ENCODE measurements around the gene GALNT16.
"Not testable (repeated sequence)": the region's sequence is repeated elsewhere in the genome, so short reads cannot be mapped to it uniquely, and the experiment has no call there.

Gene GALNT16

GRCh38 chr14:69267492-69267891, 7.5 kb downstream of the GALNT16 start:
- DNase-seq (ENCODE audit: insufficient read length, low spot score) (no peak), FAIRE-seq (no peak)
- no peak for TF ChIP-seq TAF1 (IDR thresholded peaks at IDR 0.05; ENCODE audit: low read depth, low read length)
- no peak for TF ChIP-seq POLR2AphosphoS5 (IDR thresholded peaks at IDR 0.05; ENCODE audit: low read depth, low read length)

- FAIRE-seq, result no peak
These were observed 8.3 kb downstream of the GALNT16 start for GRCh38 chr14:69268223-69268622.

GRCh38 chr14:69268763-69269162, 8.8 kb downstream of the GALNT16 start:
- FAIRE-seq, result no peak
- no peak for TF ChIP-seq TAF1 (IDR thresholded peaks at IDR 0.05; ENCODE audit: low read depth, low read length)
- no peak for TF ChIP-seq POLR2AphosphoS5 (IDR thresholded peaks at IDR 0.05; ENCODE audit: low read depth, low read length)
- TF ChIP-seq POU2F2 (IDR thresholded peaks at IDR 0.05; ENCODE audit: low read depth, low read length), result no peak
- TF ChIP-seq PAX5 (IDR thresholded peaks at IDR 0.05; ENCODE audit: insufficient read depth, low read length, severe bottlenecking), result no peak
- no peak for TF ChIP-seq SPI1 (IDR thresholded peaks at IDR 0.05; ENCODE audit: low read depth, low read length)
- TF ChIP-seq POLR2A (IDR thresholded peaks at IDR 0.05; ENCODE audit: low read depth, low read length), result no peak
- DNase-seq (ENCODE audit: insufficient read length, low spot score), result no peak

More at GRCh38 chr14:69268223-69268622, 8.3 kb downstream of the GALNT16 start:
- no peak for DNase-seq (ENCODE audit: insufficient read length, low spot score)
- TF ChIP-seq PAX5 (IDR thresholded peaks at IDR 0.05; ENCODE audit: insufficient read depth, low read length, severe bottlenecking) (no peak), POLR2A (IDR thresholded peaks at IDR 0.05; ENCODE audit: low read depth, low read length) (no peak), POU2F2 (IDR thresholded peaks at IDR 0.05; ENCODE audit: low read depth, low read length) (no peak), SPI1 (IDR thresholded peaks at IDR 0.05; ENCODE audit: low read depth, low read length) (no peak), TAF1 (IDR thresholded peaks at IDR 0.05; ENCODE audit: low read depth, low read length) (no peak), POLR2AphosphoS5 (IDR thresholded peaks at IDR 0.05; ENCODE audit: low read depth, low read length) (no peak)

- DNase-seq (ENCODE audit: insufficient read length, low spot score) (no peak), FAIRE-seq (peak; percentile 74)
- TF ChIP-seq POLR2AphosphoS5 (IDR thresholded peaks at IDR 0.05; ENCODE audit: low read depth, low read length) (no peak), PAX5 (IDR thresholded peaks at IDR 0.05; ENCODE audit: insufficient read depth, low read length, severe bottlenecking) (no peak), POLR2A (IDR thresholded peaks at IDR 0.05; ENCODE audit: low read depth, low read length) (no peak), SPI1 (IDR thresholded peaks at IDR 0.05; ENCODE audit: low read depth, low read length) (no peak), POU2F2 (IDR thresholded peaks at IDR 0.05; ENCODE audit: low read depth, low read length) (no peak), TAF1 (IDR thresholded peaks at IDR 0.05; ENCODE audit: low read depth, low read length) (no peak)
These were observed 9.4 kb downstream of the GALNT16 start for GRCh38 chr14:69269381-69269780.

GRCh38 chr14:69270097-69270496, 10.1 kb downstream of the GALNT16 start:
- no peak for FAIRE-seq
- TF ChIP-seq PAX5 (IDR thresholded peaks at IDR 0.05; ENCODE audit: insufficient read depth, low read length, severe bottlenecking) (no peak), SPI1 (IDR thresholded peaks at IDR 0.05; ENCODE audit: low read depth, low read length) (no peak), POLR2A (IDR thresholded peaks at IDR 0.05; ENCODE audit: low read depth, low read length) (no peak), POU2F2 (IDR thresholded peaks at IDR 0.05; ENCODE audit: low read depth, low read length) (no peak), POLR2AphosphoS5 (IDR thresholded peaks at IDR 0.05; ENCODE audit: low read depth, low read length) (no peak), TAF1 (IDR thresholded peaks at IDR 0.05; ENCODE audit: low read depth, low read length) (no peak)

GRCh38 chr14:69270795-69271708, 11.1 kb downstream of the GALNT16 start:
- no peak for TF ChIP-seq PAX5 (IDR thresholded peaks at IDR 0.05; ENCODE audit: insufficient read depth, low read length, severe bottlenecking)
- TF ChIP-seq SPI1 (IDR thresholded peaks at IDR 0.05; ENCODE audit: low read depth, low read length), result no peak
- TF ChIP-seq POU2F2 (IDR thresholded peaks at IDR 0.05; ENCODE audit: low read depth, low read length), result no peak
- no peak for DNase-seq (ENCODE audit: insufficient read length, low spot score)
- FAIRE-seq, result no peak

More at GRCh38 chr14:69270097-69270496, 10.1 kb downstream of the GALNT16 start:
- no peak for DNase-seq (ENCODE audit: insufficient read length, low spot score)

GRCh38 chr14:69274321-69274720, 14.4 kb downstream of the GALNT16 start:
- FAIRE-seq (no peak), DNase-seq (ENCODE audit: insufficient read length, low spot score) (no peak)
- TF ChIP-seq TAF1 (IDR thresholded peaks at IDR 0.05; ENCODE audit: low read depth, low read length) (no peak), POLR2A (IDR thresholded peaks at IDR 0.05; ENCODE audit: low read depth, low read length) (no peak), POLR2AphosphoS5 (IDR thresholded peaks at IDR 0.05; ENCODE audit: low read depth, low read length) (no peak), SPI1 (IDR thresholded peaks at IDR 0.05; ENCODE audit: low read depth, low read length) (no peak), POU2F2 (IDR thresholded peaks at IDR 0.05; ENCODE audit: low read depth, low read length) (no peak), PAX5 (IDR thresholded peaks at IDR 0.05; ENCODE audit: insufficient read depth, low read length, severe bottlenecking) (no peak)

GRCh38 chr14:69275331-69275730, 15.4 kb downstream of the GALNT16 start:
- no peak for DNase-seq (ENCODE audit: insufficient read length, low spot score)
- FAIRE-seq, result no peak
- TF ChIP-seq POLR2AphosphoS5 (IDR thresholded peaks at IDR 0.05; ENCODE audit: low read depth, low read length) (no peak), TAF1 (IDR thresholded peaks at IDR 0.05; ENCODE audit: low read depth, low read length) (no peak), POLR2A (IDR thresholded peaks at IDR 0.05; ENCODE audit: low read depth, low read length) (no peak), PAX5 (IDR thresholded peaks at IDR 0.05; ENCODE audit: insufficient read depth, low read length, severe bottlenecking) (no peak), POU2F2 (IDR thresholded peaks at IDR 0.05; ENCODE audit: low read depth, low read length) (no peak), SPI1 (IDR thresholded peaks at IDR 0.05; ENCODE audit: low read depth, low read length) (no peak)

GRCh38 chr14:69277356-69277755, 17.4 kb downstream of the GALNT16 start:
- FAIRE-seq, result not testable (repeated sequence)

GRCh38 chr14:69280746-69281291, 20.9 kb downstream of the GALNT16 start:
- DNase-seq (ENCODE audit: insufficient read length, low spot score) (no peak), FAIRE-seq (no peak)
- no peak for TF ChIP-seq TAF1 (IDR thresholded peaks at IDR 0.05; ENCODE audit: low read depth, low read length)
- TF ChIP-seq SPI1 (IDR thresholded peaks at IDR 0.05; ENCODE audit: low read depth, low read length), result no peak
- no peak for TF ChIP-seq PAX5 (IDR thresholded peaks at IDR 0.05; ENCODE audit: insufficient read depth, low read length, severe bottlenecking)
- TF ChIP-seq POLR2AphosphoS5 (IDR thresholded peaks at IDR 0.05; ENCODE audit: low read depth, low read length), result no peak
- no peak for TF ChIP-seq POU2F2 (IDR thresholded peaks at IDR 0.05; ENCODE audit: low read depth, low read length)
- TF ChIP-seq POLR2A (IDR thresholded peaks at IDR 0.05; ENCODE audit: low read depth, low read length), result no peak

More at GRCh38 chr14:69277356-69277755, 17.4 kb downstream of the GALNT16 start:
- DNase-seq (ENCODE audit: insufficient read length, low spot score), result not testable (repeated sequence)
